Astrocyte (in vitro differentiated cells and primary cell): ENCODE data around the gene TIMM10B. TPM values are rescaled to one million over a fixed set of nuclear protein-coding genes. Genes with fewer than 3 reads are reported as not detected.

Source experiments
- DNase-seq: peaks from one replicate; pipeline ENCODE4 v3.0.0-alpha.2; 2010; ENCODE audit warnings: low read depth
- FAIRE-seq: peaks from 2 replicates; lab custom pipeline; 2011; peaks lifted over from hg19 to GRCh38; lab: Jason Lieb, UNC
- H2AFZ ChIP-seq: 2 replicates; pipeline ENCODE4 v1.6.0; 2012; ENCODE audit warnings: low read depth, low read length, inconsistent platforms
- H3K27ac ChIP-seq: 2 replicates; pipeline ENCODE4 v1.5.1; 2011; ENCODE audit warnings: low read depth, low read length, inconsistent platforms
- H3K27me3 ChIP-seq: 2 replicates; pipeline ENCODE4 v1.6.0; 2011; ENCODE audit warnings: low read length, inconsistent platforms; ENCODE audit not compliant: insufficient read depth
- H3K36me3 ChIP-seq: 2 replicates; pipeline ENCODE4 v1.5.1; 2011; ENCODE audit warnings: low read length, inconsistent platforms; ENCODE audit not compliant: insufficient read depth
- H3K4me1 ChIP-seq: 2 replicates; pipeline ENCODE4 v1.5.1; 2011; ENCODE audit warnings: low read length, inconsistent platforms; ENCODE audit not compliant: insufficient read depth
- H3K4me2 ChIP-seq: 2 replicates; pipeline ENCODE4 v1.6.0; 2012; ENCODE audit warnings: low read length, inconsistent platforms
- H3K4me3 ChIP-seq: 2 replicates; pipeline ENCODE4 v1.5.1; 2011; ENCODE audit warnings: low read depth, mild to moderate bottlenecking, low read length, inconsistent platforms; ENCODE audit not compliant: insufficient read depth
- H3K79me2 ChIP-seq: 2 replicates; pipeline ENCODE4 v1.6.0; 2012; ENCODE audit warnings: mild to moderate bottlenecking, low read length, inconsistent platforms; ENCODE audit not compliant: insufficient read depth
- H3K9ac ChIP-seq: 2 replicates; pipeline ENCODE4 v1.6.0; 2012; ENCODE audit warnings: mild to moderate bottlenecking, low read length, inconsistent platforms
- H3K9me3 ChIP-seq: 2 replicates; pipeline ENCODE4 v1.5.1; 2012; ENCODE audit warnings: low read depth, mild to moderate bottlenecking, low read length, inconsistent platforms; ENCODE audit not compliant: insufficient read depth
- H4K20me1 ChIP-seq: 2 replicates; pipeline ENCODE4 v1.6.0; 2012; ENCODE audit warnings: low read length, inconsistent platforms; ENCODE audit not compliant: insufficient read depth
- H3K27ac Mint-ChIP-seq: one replicate; pipeline ENCODE4 v1.8.0; 2021; ENCODE audit warnings: mild to moderate bottlenecking, mixed read lengths; ENCODE audit not compliant: unreplicated experiment
- H3K27me3 Mint-ChIP-seq: one replicate; pipeline ENCODE4 v1.8.0; 2021; ENCODE audit warnings: low read depth, mixed read lengths; ENCODE audit not compliant: unreplicated experiment
- H3K36me3 Mint-ChIP-seq: one replicate; pipeline ENCODE4 v1.8.0; 2021; ENCODE audit warnings: low read depth, mixed read lengths; ENCODE audit not compliant: unreplicated experiment
- H3K4me1 Mint-ChIP-seq: one replicate; pipeline ENCODE4 v1.8.0; 2021; ENCODE audit warnings: low read depth, mixed read lengths; ENCODE audit not compliant: unreplicated experiment
- H3K4me3 Mint-ChIP-seq: one replicate; pipeline ENCODE4 v1.8.0; 2021; ENCODE audit warnings: mild to moderate bottlenecking, moderate library complexity, mixed read lengths; ENCODE audit not compliant: unreplicated experiment
- H3K9me3 Mint-ChIP-seq: one replicate; pipeline ENCODE4 v1.8.0; 2021; ENCODE audit warnings: mild to moderate bottlenecking, mixed read lengths; ENCODE audit not compliant: unreplicated experiment
- EZH2 ChIP-seq: IDR thresholded peaks from 2 replicates; pipeline ENCODE4 v1.6.1; 2012; ENCODE audit warnings: mild to moderate bottlenecking, low read length, inconsistent platforms; ENCODE audit not compliant: insufficient read depth
- total RNA-seq: library from RNA; stranded (reverse); gene quantifications from 2 replicates; pipeline ENCODE4 v1.2.1, GENCODE V29; 2021
- TF ChIP-seq, protein P1 (sequence below): IDR thresholded peaks from 2 replicates; pipeline ENCODE4 v1.5.1; 2011; ENCODE audit warnings: low read depth, mild to moderate bottlenecking, inconsistent platforms, low read length, moderate library complexity; ENCODE audit not compliant: insufficient read depth

Gene TIMM10B
- total RNA-seq, 1 donor from 2014 or later = 35.2 TPM

DNA sequence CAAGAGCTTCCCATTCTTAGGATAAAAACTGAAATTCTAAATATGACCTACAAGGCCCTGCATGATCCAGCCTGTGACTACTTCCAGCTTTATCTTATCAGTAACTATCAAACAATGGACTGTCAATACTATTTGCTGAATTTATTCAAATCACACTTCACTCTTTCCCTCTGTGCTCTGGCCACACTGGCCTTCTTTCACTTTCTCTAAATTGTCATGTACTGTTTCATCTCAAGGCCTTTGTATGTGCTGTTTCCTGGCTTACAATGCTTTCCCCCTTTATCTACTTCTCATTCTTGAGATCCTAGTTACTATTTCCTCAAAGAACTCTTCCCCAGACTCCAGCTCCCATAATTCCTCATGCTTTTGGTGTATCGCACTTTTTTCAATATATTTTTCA is 5.6 kb downstream of the TIMM10B start:
- no peak overlapping the region for H3K27ac Mint-ChIP-seq
- peaks cover 19% of the 10 kb centered on the region for H3K79me2 ChIP-seq
- DNase-seq (no peak), FAIRE-seq (no peak)
- no peak overlapping the region for H3K4me2 ChIP-seq
- H3K36me3 Mint-ChIP-seq = no peaks in the 10 kb centered on the region
- H3K36me3 ChIP-seq = peaks cover 32% of the 10 kb centered on the region
- H3K9me3 ChIP-seq = no peaks in the 10 kb centered on the region
- no peaks in the 10 kb centered on the region for H3K27me3 Mint-ChIP-seq
- H2AFZ ChIP-seq = no peak overlapping the region
- no peaks in the 10 kb centered on the region for H3K9me3 Mint-ChIP-seq
- no peak overlapping the region for H3K4me3 Mint-ChIP-seq
- H4K20me1 ChIP-seq = peaks cover 27% of the 10 kb centered on the region
- H3K4me1 Mint-ChIP-seq = peaks cover 14% of the 10 kb centered on the region
- H3K4me3 ChIP-seq = no peak overlapping the region
- H3K9ac ChIP-seq = no peak overlapping the region
- peaks cover 8% of the 10 kb centered on the region for H3K4me1 ChIP-seq
- H3K27ac ChIP-seq = no peak overlapping the region
- TF ChIP-seq, protein P1, sequence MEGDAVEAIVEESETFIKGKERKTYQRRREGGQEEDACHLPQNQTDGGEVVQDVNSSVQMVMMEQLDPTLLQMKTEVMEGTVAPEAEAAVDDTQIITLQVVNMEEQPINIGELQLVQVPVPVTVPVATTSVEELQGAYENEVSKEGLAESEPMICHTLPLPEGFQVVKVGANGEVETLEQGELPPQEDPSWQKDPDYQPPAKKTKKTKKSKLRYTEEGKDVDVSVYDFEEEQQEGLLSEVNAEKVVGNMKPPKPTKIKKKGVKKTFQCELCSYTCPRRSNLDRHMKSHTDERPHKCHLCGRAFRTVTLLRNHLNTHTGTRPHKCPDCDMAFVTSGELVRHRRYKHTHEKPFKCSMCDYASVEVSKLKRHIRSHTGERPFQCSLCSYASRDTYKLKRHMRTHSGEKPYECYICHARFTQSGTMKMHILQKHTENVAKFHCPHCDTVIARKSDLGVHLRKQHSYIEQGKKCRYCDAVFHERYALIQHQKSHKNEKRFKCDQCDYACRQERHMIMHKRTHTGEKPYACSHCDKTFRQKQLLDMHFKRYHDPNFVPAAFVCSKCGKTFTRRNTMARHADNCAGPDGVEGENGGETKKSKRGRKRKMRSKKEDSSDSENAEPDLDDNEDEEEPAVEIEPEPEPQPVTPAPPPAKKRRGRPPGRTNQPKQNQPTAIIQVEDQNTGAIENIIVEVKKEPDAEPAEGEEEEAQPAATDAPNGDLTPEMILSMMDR = no peak
- TF ChIP-seq EZH2 = no peak
- H3K27me3 ChIP-seq = no peaks in the 10 kb centered on the region

DNA sequence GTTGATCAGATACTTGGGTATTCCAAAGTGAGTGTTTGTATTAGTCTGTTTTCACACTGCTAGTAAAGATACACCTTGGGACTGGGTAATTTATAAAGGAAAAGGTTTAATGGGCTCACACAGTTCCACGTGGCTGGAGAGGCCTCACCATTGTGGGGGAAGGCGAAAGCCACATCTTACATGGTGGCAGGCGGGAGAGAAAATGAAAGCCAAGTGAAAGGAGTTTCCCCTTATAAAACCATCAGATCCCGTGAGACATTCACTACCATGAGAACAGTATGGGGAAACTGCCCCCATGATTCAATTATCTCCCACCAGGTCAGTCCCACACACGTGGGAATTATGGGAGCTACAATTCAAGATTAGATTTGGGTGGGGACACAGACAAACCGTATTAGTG is 7.0 kb downstream of the TIMM10B start:
- no peak overlapping the region for H3K27ac ChIP-seq
- no peaks in the 10 kb centered on the region for H3K4me1 ChIP-seq
- no peak overlapping the region for H3K4me3 ChIP-seq
- no peaks in the 10 kb centered on the region for H3K27me3 ChIP-seq
- H4K20me1 ChIP-seq = peaks cover 17% of the 10 kb centered on the region
- Mint-ChIP-seq H3K36me3 (peaks cover 2% of the 10 kb centered on the region), H3K4me1 (peaks cover 3% of the 10 kb centered on the region), H3K27me3 (no peaks in the 10 kb centered on the region), H3K9me3 (no peaks in the 10 kb centered on the region), H3K27ac (no peak overlapping the region), H3K4me3 (no peak overlapping the region)
- H2AFZ ChIP-seq = no peak overlapping the region
- DNase-seq (no peak), FAIRE-seq (no peak)
- peaks cover 21% of the 10 kb centered on the region for H3K36me3 ChIP-seq
- H3K9ac ChIP-seq = no peak overlapping the region
- no peaks in the 10 kb centered on the region for H3K9me3 ChIP-seq
- TF ChIP-seq EZH2 = no peak
- TF ChIP-seq, protein P1 = no peak
- peaks cover 5% of the 10 kb centered on the region for H3K79me2 ChIP-seq
- H3K4me2 ChIP-seq = no peak overlapping the region

DNA sequence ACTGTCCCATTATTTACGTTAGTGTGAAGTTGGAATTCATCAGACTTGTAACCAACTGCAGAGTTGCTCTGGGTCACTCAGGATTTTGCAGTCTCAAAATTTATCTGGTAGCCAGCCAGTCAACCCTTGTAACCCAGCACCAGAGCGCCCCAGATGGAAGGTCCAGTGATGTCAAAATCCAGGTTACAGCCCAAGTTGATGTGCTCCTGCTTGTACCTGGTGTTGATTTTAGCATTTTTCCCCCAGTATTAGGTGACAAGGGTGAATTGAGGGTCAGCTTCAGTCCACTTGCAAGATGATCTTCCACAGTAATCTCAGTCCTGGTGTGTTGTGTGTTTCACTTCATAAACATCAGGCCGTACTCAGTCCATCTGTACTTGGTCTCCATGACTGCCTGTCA is 7.5 kb downstream of the TIMM10B start:
- Histone ChIP-seq H3K27ac (no peak overlapping the region), H2AFZ (no peak overlapping the region), H3K79me2 (peaks cover under 1% of the 10 kb centered on the region), H3K4me3 (no peak overlapping the region), H3K4me1 (no peaks in the 10 kb centered on the region), H3K9me3 (no peaks in the 10 kb centered on the region), H3K4me2 (no peak overlapping the region), H3K27me3 (no peaks in the 10 kb centered on the region), H3K36me3 (peaks cover 18% of the 10 kb centered on the region), H4K20me1 (peaks cover 17% of the 10 kb centered on the region), H3K9ac (no peak overlapping the region)
- FAIRE-seq (no peak), DNase-seq (no peak)
- no peak for TF ChIP-seq EZH2
- TF ChIP-seq, protein P1 = no peak
- Mint-ChIP-seq H3K27ac (no peak overlapping the region), H3K36me3 (peaks cover 6% of the 10 kb centered on the region), H3K9me3 (no peaks in the 10 kb centered on the region), H3K4me3 (no peak overlapping the region), H3K27me3 (no peaks in the 10 kb centered on the region), H3K4me1 (no peaks in the 10 kb centered on the region)
